Measurements from ENCODE around the gene PILRA.
"Not testable (repeated sequence)": the region's sequence is repeated elsewhere in the genome, so short reads cannot be mapped to it uniquely, and the experiment has no call there.

The PILRA gene

GRCh38 chr7:100373870-100374598 lies 747 bp downstream of the PILRA start:
- H3K9me3 ChIP-seq (ENCODE audit: insufficient read depth, low read depth, low read length); H4K8ac ChIP-seq (ENCODE audit: low read depth, low read length); H3K4ac ChIP-seq (ENCODE audit: low read depth, low read length); H3K14ac ChIP-seq (ENCODE audit: low read length); H2BK5ac ChIP-seq (ENCODE audit: low read depth, low read length, poor library complexity); H3K36me3 ChIP-seq (ENCODE audit: control insufficient read depth in 1 of 2, insufficient read depth in 2 of 2, low read length in 2 of 2); H3K4me3 ChIP-seq (ENCODE audit: low read depth, low read length); H3K27ac ChIP-seq (ENCODE audit: low read depth, low read length); H2BK120ac ChIP-seq (ENCODE audit: insufficient read depth, low read length, poor library complexity); DNase-seq; H3K27me3 ChIP-seq (ENCODE audit: insufficient read depth, low read length); H3K9ac ChIP-seq (ENCODE audit: low read length); H3K79me2 ChIP-seq (ENCODE audit: control insufficient read depth, insufficient read depth, low read length, poor library complexity); H3K79me1 ChIP-seq (ENCODE audit: low read length); H4K12ac ChIP-seq (ENCODE audit: low read depth, low read length); H3K18ac ChIP-seq (ENCODE audit: low read length); H3K4me1 ChIP-seq (ENCODE audit: control insufficient read depth in 1 of 2, insufficient read depth in 2 of 2, low read length in 2 of 2); H4K91ac ChIP-seq (ENCODE audit: low read depth, low read length); H3K4me2 ChIP-seq (ENCODE audit: low read length); H2BK12ac ChIP-seq (ENCODE audit: low read length); H2AK5ac ChIP-seq (ENCODE audit: low read length); H3K23ac ChIP-seq (ENCODE audit: low read length); H2AFZ ChIP-seq (ENCODE audit: insufficient read depth, low read length, poor library complexity): not testable (repeated sequence)
- no CpG with 5 or more reads among the region's 15 CpGs for WGBS (ENCODE audit: extremely low coverage, insufficient coverage, insufficient read length)

GRCh38 chr7:100374601-100375000 lies 1.3 kb downstream of the PILRA start:
- Histone ChIP-seq H3K27me3 (ENCODE audit: insufficient read depth, low read length) (no peaks in the 10 kb centered on the region), H3K4me2 (ENCODE audit: low read length) (no peak overlapping the region)

GRCh38 chr7:100376066-100376465 lies 2.8 kb downstream of the PILRA start:
- H3K9ac ChIP-seq (ENCODE audit: low read length): no peak overlapping the region
- H3K23ac ChIP-seq (ENCODE audit: low read length): no peak overlapping the region
- H2BK12ac ChIP-seq (ENCODE audit: low read length): no peak overlapping the region
- no peak overlapping the region for H4K91ac ChIP-seq (ENCODE audit: low read depth, low read length)
- no peak overlapping the region for H3K4ac ChIP-seq (ENCODE audit: low read depth, low read length)
- H3K27me3 ChIP-seq (ENCODE audit: insufficient read depth, low read length): no peaks in the 10 kb centered on the region
- no peak overlapping the region for H4K12ac ChIP-seq (ENCODE audit: low read depth, low read length)
- H2BK120ac ChIP-seq (ENCODE audit: insufficient read depth, low read length, poor library complexity): no peak overlapping the region
- H3K4me2 ChIP-seq (ENCODE audit: low read length): no peak overlapping the region
- no peak for DNase-seq
- no peaks in the 10 kb centered on the region for H3K36me3 ChIP-seq (ENCODE audit: control insufficient read depth in 1 of 2, insufficient read depth in 2 of 2, low read length in 2 of 2)
- H3K4me3 ChIP-seq (ENCODE audit: low read depth, low read length): no peak overlapping the region
- no CpG with 5 or more reads among the region's 3 CpGs for WGBS (ENCODE audit: extremely low coverage, insufficient coverage, insufficient read length)
- no peak overlapping the region for H3K27ac ChIP-seq (ENCODE audit: low read depth, low read length)
- H3K9me3 ChIP-seq (ENCODE audit: insufficient read depth, low read depth, low read length): no peaks in the 10 kb centered on the region
- H3K18ac ChIP-seq (ENCODE audit: low read length): no peak overlapping the region
- no peak overlapping the region for H4K8ac ChIP-seq (ENCODE audit: low read depth, low read length)
- H2AFZ ChIP-seq (ENCODE audit: insufficient read depth, low read length, poor library complexity): no peak overlapping the region
- no peak overlapping the region for H3K14ac ChIP-seq (ENCODE audit: low read length)
- no peak overlapping the region for H2AK5ac ChIP-seq (ENCODE audit: low read length)
- no peaks in the 10 kb centered on the region for H3K4me1 ChIP-seq (ENCODE audit: control insufficient read depth in 1 of 2, insufficient read depth in 2 of 2, low read length in 2 of 2)
- H2BK5ac ChIP-seq (ENCODE audit: low read depth, low read length, poor library complexity): no peak overlapping the region
- H3K79me2 ChIP-seq (ENCODE audit: control insufficient read depth, insufficient read depth, low read length, poor library complexity): no peaks in the 10 kb centered on the region
- no peaks in the 10 kb centered on the region for H3K79me1 ChIP-seq (ENCODE audit: low read length)

More at GRCh38 chr7:100374601-100375000, 1.3 kb downstream of the PILRA start:
- Histone ChIP-seq H2AK5ac (ENCODE audit: low read length) (no peak overlapping the region), H3K23ac (ENCODE audit: low read length) (no peak overlapping the region), H3K79me2 (ENCODE audit: control insufficient read depth, insufficient read depth, low read length, poor library complexity) (no peaks in the 10 kb centered on the region), H3K14ac (ENCODE audit: low read length) (no peak overlapping the region), H4K8ac (ENCODE audit: low read depth, low read length) (no peak overlapping the region), H3K4ac (ENCODE audit: low read depth, low read length) (no peak overlapping the region), H3K9me3 (ENCODE audit: insufficient read depth, low read depth, low read length) (no peaks in the 10 kb centered on the region), H3K79me1 (ENCODE audit: low read length) (no peaks in the 10 kb centered on the region), H2BK5ac (ENCODE audit: low read depth, low read length, poor library complexity) (no peak overlapping the region), H3K4me1 (ENCODE audit: control insufficient read depth in 1 of 2, insufficient read depth in 2 of 2, low read length in 2 of 2) (no peaks in the 10 kb centered on the region), H3K9ac (ENCODE audit: low read length) (no peak overlapping the region), H3K36me3 (ENCODE audit: control insufficient read depth in 1 of 2, insufficient read depth in 2 of 2, low read length in 2 of 2) (no peaks in the 10 kb centered on the region), H3K18ac (ENCODE audit: low read length) (no peak overlapping the region), H2BK12ac (ENCODE audit: low read length) (no peak overlapping the region), H4K12ac (ENCODE audit: low read depth, low read length) (no peak overlapping the region), H3K4me3 (ENCODE audit: low read depth, low read length) (no peak overlapping the region), H4K91ac (ENCODE audit: low read depth, low read length) (no peak overlapping the region), H2AFZ (ENCODE audit: insufficient read depth, low read length, poor library complexity) (no peak overlapping the region), H3K27ac (ENCODE audit: low read depth, low read length) (no peak overlapping the region), H2BK120ac (ENCODE audit: insufficient read depth, low read length, poor library complexity) (no peak overlapping the region)
- no peak for DNase-seq
- WGBS (ENCODE audit: extremely low coverage, insufficient coverage, insufficient read length): no CpG with 5 or more reads among the region's 5 CpGs

GRCh38 chr7:100378114-100378755 lies 4.9 kb downstream of the PILRA start:
- no peak overlapping the region for H4K12ac ChIP-seq (ENCODE audit: low read depth, low read length)

More at GRCh38 chr7:100378114-100378755, 4.9 kb downstream of the PILRA start:
- Histone ChIP-seq H3K27me3 (ENCODE audit: insufficient read depth, low read length) (no peaks in the 10 kb centered on the region), H3K4me3 (ENCODE audit: low read depth, low read length) (no peak overlapping the region), H4K8ac (ENCODE audit: low read depth, low read length) (no peak overlapping the region), H3K4me1 (ENCODE audit: control insufficient read depth in 1 of 2, insufficient read depth in 2 of 2, low read length in 2 of 2) (no peaks in the 10 kb centered on the region), H2AK5ac (ENCODE audit: low read length) (no peak overlapping the region), H3K23ac (ENCODE audit: low read length) (no peak overlapping the region), H3K9ac (ENCODE audit: low read length) (no peak overlapping the region), H4K91ac (ENCODE audit: low read depth, low read length) (no peak overlapping the region), H3K4ac (ENCODE audit: low read depth, low read length) (no peak overlapping the region), H3K18ac (ENCODE audit: low read length) (no peak overlapping the region), H3K27ac (ENCODE audit: low read depth, low read length) (no peak overlapping the region), H2BK120ac (ENCODE audit: insufficient read depth, low read length, poor library complexity) (no peak overlapping the region), H2BK12ac (ENCODE audit: low read length) (no peak overlapping the region), H3K36me3 (ENCODE audit: control insufficient read depth in 1 of 2, insufficient read depth in 2 of 2, low read length in 2 of 2) (no peaks in the 10 kb centered on the region), H3K4me2 (ENCODE audit: low read length) (no peak overlapping the region), H2BK5ac (ENCODE audit: low read depth, low read length, poor library complexity) (no peak overlapping the region), H2AFZ (ENCODE audit: insufficient read depth, low read length, poor library complexity) (no peak overlapping the region), H3K79me1 (ENCODE audit: low read length) (no peaks in the 10 kb centered on the region), H3K9me3 (ENCODE audit: insufficient read depth, low read depth, low read length) (no peaks in the 10 kb centered on the region), H3K79me2 (ENCODE audit: control insufficient read depth, insufficient read depth, low read length, poor library complexity) (no peaks in the 10 kb centered on the region), H3K14ac (ENCODE audit: low read length) (no peak overlapping the region)
- WGBS (ENCODE audit: extremely low coverage, insufficient coverage, insufficient read length): no CpG with 5 or more reads among the region's 4 CpGs
- no peak for DNase-seq

Measured in trophoblast cell (in vitro differentiated cells and primary cell).